Gastroesophageal sphincter (tissue), 3 donors: ENCODE measurements around the gene WNT11.

Experiments used
- EP300 ChIP-seq: sonication (generic); formaldehyde crosslinking; IDR thresholded peaks from one replicate; pipeline ENCODE4 v1.6.1; 2017; ENCODE audit warnings: antibody characterized with exemption, mild to moderate bottlenecking
- POLR2A ChIP-seq, 2 donors: fragments of 450-650 bp; IDR thresholded peaks; one replicate each; pipeline ENCODE4 v1.6.1; 2017; ENCODE audit warnings: antibody characterized with exemption in 2 of 2, mild to moderate bottlenecking in 2 of 2, moderate library complexity in 1 of 2
- POLR2AphosphoS5 ChIP-seq: sonication (generic); formaldehyde crosslinking; IDR thresholded peaks from one replicate; pipeline ENCODE4 v1.6.1; 2017; ENCODE audit warnings: antibody characterized with exemption
- TF ChIP-seq, protein P1 (sequence below), 4 experiments: fragments of 200-600 bp in 2 of 4; fragments of 450-650 bp in 2 of 4; sonication (generic) in 1 of 4; IDR thresholded peaks; one replicate each; pipeline ENCODE4 v1.5.1; 2017 to 2019; ENCODE audit warnings: antibody characterized with exemption in 4 of 4, mild to moderate bottlenecking in 2 of 4, moderate library complexity in 2 of 4

DNA sequence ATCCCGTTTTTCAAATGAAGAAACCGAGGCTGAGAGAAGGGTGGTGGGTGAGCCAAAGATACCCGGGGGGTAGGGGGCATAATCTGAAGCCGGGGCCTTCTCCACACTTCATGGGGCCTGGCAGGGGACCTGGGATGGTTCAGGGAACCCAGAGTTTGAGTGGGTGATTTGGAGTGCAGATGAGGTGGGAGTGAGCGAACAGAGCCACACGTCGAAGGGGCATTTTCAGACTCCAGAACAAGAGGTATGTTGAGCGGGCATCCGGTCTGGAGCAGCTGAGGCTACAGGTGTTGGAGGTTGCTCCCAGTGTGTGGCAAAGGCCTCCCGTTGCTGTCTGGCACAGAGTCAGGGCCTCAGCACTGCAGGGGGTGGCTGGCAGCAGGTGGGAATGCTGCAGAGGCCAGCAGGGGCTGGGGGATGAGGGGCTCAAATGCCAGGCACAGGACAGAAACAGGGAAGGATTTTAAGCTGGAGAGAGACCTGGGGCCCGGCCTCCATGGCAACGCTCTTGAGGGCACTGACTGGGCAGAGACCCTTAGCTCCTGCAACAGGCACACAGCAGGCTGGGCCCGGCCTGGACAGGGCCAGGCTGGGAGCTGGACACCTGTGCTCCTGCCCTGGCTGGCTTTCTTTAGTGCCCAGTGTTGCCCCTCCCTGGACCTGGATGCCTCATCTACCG, 46.2 kb downstream of the WNT11 start:
- TF ChIP-seq, protein P1, sequence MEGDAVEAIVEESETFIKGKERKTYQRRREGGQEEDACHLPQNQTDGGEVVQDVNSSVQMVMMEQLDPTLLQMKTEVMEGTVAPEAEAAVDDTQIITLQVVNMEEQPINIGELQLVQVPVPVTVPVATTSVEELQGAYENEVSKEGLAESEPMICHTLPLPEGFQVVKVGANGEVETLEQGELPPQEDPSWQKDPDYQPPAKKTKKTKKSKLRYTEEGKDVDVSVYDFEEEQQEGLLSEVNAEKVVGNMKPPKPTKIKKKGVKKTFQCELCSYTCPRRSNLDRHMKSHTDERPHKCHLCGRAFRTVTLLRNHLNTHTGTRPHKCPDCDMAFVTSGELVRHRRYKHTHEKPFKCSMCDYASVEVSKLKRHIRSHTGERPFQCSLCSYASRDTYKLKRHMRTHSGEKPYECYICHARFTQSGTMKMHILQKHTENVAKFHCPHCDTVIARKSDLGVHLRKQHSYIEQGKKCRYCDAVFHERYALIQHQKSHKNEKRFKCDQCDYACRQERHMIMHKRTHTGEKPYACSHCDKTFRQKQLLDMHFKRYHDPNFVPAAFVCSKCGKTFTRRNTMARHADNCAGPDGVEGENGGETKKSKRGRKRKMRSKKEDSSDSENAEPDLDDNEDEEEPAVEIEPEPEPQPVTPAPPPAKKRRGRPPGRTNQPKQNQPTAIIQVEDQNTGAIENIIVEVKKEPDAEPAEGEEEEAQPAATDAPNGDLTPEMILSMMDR (IDR thresholded peaks at IDR 0.05): no peak
- no peak for TF ChIP-seq POLR2AphosphoS5
- TF ChIP-seq EP300: no peak
- TF ChIP-seq POLR2A (IDR thresholded peaks at IDR 0.05): no peak
